Activated CD4-positive, alpha-beta T cell treated with anti-CD3 and anti-CD28 coated beads for 36 hours (primary cell): ENCODE results near the gene PSD2. TPM values are rescaled to one million over a fixed set of nuclear protein-coding genes. Genes with fewer than 3 reads are reported as not detected.

ENCODE experiments used
- ATAC-seq: fragments of 200-7000 bp; cut with Tn5 transposase; one replicate; pipeline ENCODE4 v1.10.0; 2021; ENCODE audit warnings: mild to moderate bottlenecking, moderate library complexity
- CTCF ChIA-PET: fragments of 350-600 bp; sonication (Branson Sonifier 250); formaldehyde crosslinking; loops from one replicate; lab custom pipeline; 2021; ENCODE audit warnings: antibody characterized with exemption; lab: Charles Lee
- POLR2A ChIA-PET: fragments of 350-600 bp; sonication (Branson Sonifier 250); formaldehyde crosslinking; loops from one replicate; lab custom pipeline; 2021; ENCODE audit warnings: antibody characterized with exemption, inconsistent platforms; lab: Charles Lee
- DNase-seq: peaks from one replicate; pipeline ENCODE4 v3.0.0-alpha.2; 2020
- H3K27ac Mint-ChIP-seq: one replicate; pipeline ENCODE4 v1.8.0; 2021; ENCODE audit warnings: mixed read lengths
- H3K27me3 Mint-ChIP-seq: one replicate; pipeline ENCODE4 v1.8.0; 2021; ENCODE audit warnings: mixed read lengths
- H3K36me3 Mint-ChIP-seq: one replicate; pipeline ENCODE4 v1.8.0; 2021; ENCODE audit warnings: low read depth, mixed read lengths
- H3K4me1 Mint-ChIP-seq: one replicate; pipeline ENCODE4 v1.8.0; 2021; ENCODE audit warnings: mixed read lengths
- H3K4me3 Mint-ChIP-seq: one replicate; pipeline ENCODE4 v1.8.0; 2021; ENCODE audit warnings: mild to moderate bottlenecking, moderate library complexity, mixed read lengths
- H3K9me3 Mint-ChIP-seq: one replicate; pipeline ENCODE4 v1.8.0; 2021; ENCODE audit warnings: low read depth, mixed read lengths
- intact Hi-C, 2 experiments: fragments of 100-400 bp; cut with DNase I in 1 of 2; cut with micrococcal nuclease in 1 of 2; formaldehyde crosslinking; loops; one replicate each; pipeline versions ENCODE4 v1.14.2 to v1.15.1; 2022 to 2024; cut with DNase I, micrococcal nuclease
- total RNA-seq, 2 experiments: library from RNA; stranded (reverse); gene quantifications; one replicate each; pipeline ENCODE4 v1.2.3, GENCODE V29; 2021

The PSD2 gene
- total RNA-seq, 2 experiments from 2014 or later: not detected

- no peak overlapping the region for H3K27ac Mint-ChIP-seq
- H3K36me3 Mint-ChIP-seq: no peaks in the 10 kb centered on the region
- intact Hi-C loops: loop anchor here (2.0 to 10.0 kb wide), 3 partner anchors 55 to 203 kb away; partner anchors contain the start of genes CXXC5 (in 1 of the 2) and PSD2 (in 1 of the 2)
- H3K27me3 Mint-ChIP-seq: peaks cover 17% of the 10 kb centered on the region
- CTCF ChIA-PET: interaction anchor here (0.6 to 2.2 kb wide), 9 partner anchors 9 to 388 kb away, joined by 3 to 20 read pairs (median 4); no protein-coding TSS in a partner anchor
- no peaks in the 10 kb centered on the region for H3K9me3 Mint-ChIP-seq
- peaks cover 4% of the 10 kb centered on the region for H3K4me1 Mint-ChIP-seq
- POLR2A ChIA-PET: interaction anchor here (0.6 kb wide), 1 partner anchor 675 kb away, joined by 7 read pairs; no protein-coding TSS in a partner anchor
- DNase-seq: no peak
- ATAC-seq: no peak
- H3K4me3 Mint-ChIP-seq: peak overlapping the region; percentile 2
Observed at GRCh38 chr5:139849942-139850341, 54.3 kb downstream of the PSD2 start.

GRCh38 chr5:139850423-139851016, 54.9 kb downstream of the PSD2 start:
- CTCF ChIA-PET: interaction anchor here (0.6 to 2.2 kb wide), 8 partner anchors 12 to 387 kb away, joined by 3 to 20 read pairs (median 4); no protein-coding TSS in a partner anchor

GRCh38 chr5:139851558-139851957, 56.0 kb downstream of the PSD2 start:
- Mint-ChIP-seq H3K27ac (no peak overlapping the region), H3K27me3 (peaks cover 3% of the 10 kb centered on the region), H3K36me3 (no peaks in the 10 kb centered on the region), H3K4me1 (peaks cover 4% of the 10 kb centered on the region), H3K4me3 (no peak overlapping the region), H3K9me3 (no peaks in the 10 kb centered on the region)
- ChIA-PET POLR2A (interaction anchor here (1.3 kb wide), 1 partner anchor 44 kb away, joined by 3 read pairs; no protein-coding TSS in a partner anchor), CTCF (interaction anchor here (0.6 to 2.3 kb wide), 4 partner anchors 64 to 705 kb away, joined by 3 to 8 read pairs (median 5); no protein-coding TSS in a partner anchor)
- intact Hi-C loops: no loop called here
- ATAC-seq (no peak), DNase-seq (no peak)

More at GRCh38 chr5:139850423-139851016, 54.9 kb downstream of the PSD2 start:
- H3K27ac Mint-ChIP-seq: no peak overlapping the region
- peaks cover 13% of the 10 kb centered on the region for H3K27me3 Mint-ChIP-seq
- H3K4me3 Mint-ChIP-seq: no peak overlapping the region
- no peaks in the 10 kb centered on the region for H3K9me3 Mint-ChIP-seq
- peaks cover 4% of the 10 kb centered on the region for H3K4me1 Mint-ChIP-seq
- intact Hi-C loops: no loop called here
- POLR2A ChIA-PET: no interaction called here
- ATAC-seq: no peak
- no peak for DNase-seq
- H3K36me3 Mint-ChIP-seq: no peaks in the 10 kb centered on the region

- ChIA-PET CTCF (interaction anchor here (0.9 to 2.3 kb wide), 3 partner anchors 10 to 116 kb away, joined by 3 to 8 read pairs (median 7); no protein-coding TSS in a partner anchor), POLR2A (interaction anchor here (1.3 kb wide), 1 partner anchor 43 kb away, joined by 3 read pairs; no protein-coding TSS in a partner anchor)
- H3K4me1 Mint-ChIP-seq: no peaks in the 10 kb centered on the region
- H3K4me3 Mint-ChIP-seq: no peak overlapping the region
- DNase-seq (no peak), ATAC-seq (no peak)
- intact Hi-C loops: no loop called here
- no peak overlapping the region for H3K27ac Mint-ChIP-seq
- H3K27me3 Mint-ChIP-seq: no peaks in the 10 kb centered on the region
- H3K9me3 Mint-ChIP-seq: no peaks in the 10 kb centered on the region
- no peaks in the 10 kb centered on the region for H3K36me3 Mint-ChIP-seq
Observed at GRCh38 chr5:139852696-139853095, 57.1 kb downstream of the PSD2 start.

- H3K36me3 Mint-ChIP-seq: no peaks in the 10 kb centered on the region
- ATAC-seq (no peak), DNase-seq (no peak)
- POLR2A ChIA-PET: no interaction called here
- H3K4me3 Mint-ChIP-seq: no peak overlapping the region
- intact Hi-C loops: no loop called here
- no peaks in the 10 kb centered on the region for H3K27me3 Mint-ChIP-seq
- H3K27ac Mint-ChIP-seq: no peak overlapping the region
- no peaks in the 10 kb centered on the region for H3K9me3 Mint-ChIP-seq
- CTCF ChIA-PET: interaction anchor here (0.6 to 0.9 kb wide), 2 partner anchors 64 to 67 kb away, joined by 3 to 4 read pairs; no protein-coding TSS in a partner anchor
- no peaks in the 10 kb centered on the region for H3K4me1 Mint-ChIP-seq
Observed at GRCh38 chr5:139854029-139854605, 58.5 kb downstream of the PSD2 start.

- H3K36me3 Mint-ChIP-seq: no peaks in the 10 kb centered on the region
Observed at GRCh38 chr5:139854953-139855352, 59.3 kb downstream of the PSD2 start.

GRCh38 chr5:139855451-139855850, 59.8 kb downstream of the PSD2 start:
- DNase-seq (no peak), ATAC-seq (no peak)
- Mint-ChIP-seq H3K36me3 (no peaks in the 10 kb centered on the region), H3K27ac (no peak overlapping the region), H3K27me3 (no peaks in the 10 kb centered on the region), H3K4me3 (no peak overlapping the region), H3K4me1 (no peaks in the 10 kb centered on the region), H3K9me3 (no peaks in the 10 kb centered on the region)
- CTCF ChIA-PET: interaction anchor here (0.6 to 1.7 kb wide), 3 partner anchors 18 to 114 kb away, joined by 3 to 6 read pairs (median 3); no protein-coding TSS in a partner anchor
- intact Hi-C loops: no loop called here
- POLR2A ChIA-PET: no interaction called here

More at GRCh38 chr5:139854953-139855352, 59.3 kb downstream of the PSD2 start:
- Mint-ChIP-seq H3K4me1 (no peaks in the 10 kb centered on the region), H3K4me3 (no peak overlapping the region), H3K27ac (no peak overlapping the region), H3K27me3 (no peaks in the 10 kb centered on the region), H3K9me3 (no peaks in the 10 kb centered on the region)
- POLR2A ChIA-PET: no interaction called here
- CTCF ChIA-PET: interaction anchor here (0.6 to 0.9 kb wide), 3 partner anchors 18 to 68 kb away, joined by 3 to 4 read pairs (median 3); no protein-coding TSS in a partner anchor
- no peak for DNase-seq
- no peak for ATAC-seq
- intact Hi-C loops: no loop called here

- no peaks in the 10 kb centered on the region for H3K9me3 Mint-ChIP-seq
- ATAC-seq: no peak
- intact Hi-C loops: no loop called here
- DNase-seq: no peak
- ChIA-PET CTCF (interaction anchor here (0.8 to 1.7 kb wide), 3 partner anchors 64 to 113 kb away, joined by 3 to 6 read pairs (median 3); no protein-coding TSS in a partner anchor), POLR2A (no interaction called here)
- no peaks in the 10 kb centered on the region for H3K4me1 Mint-ChIP-seq
- H3K27ac Mint-ChIP-seq: no peak overlapping the region
- H3K27me3 Mint-ChIP-seq: no peaks in the 10 kb centered on the region
- H3K4me3 Mint-ChIP-seq: no peak overlapping the region
- H3K36me3 Mint-ChIP-seq: no peaks in the 10 kb centered on the region
Observed at GRCh38 chr5:139855946-139856540, 60.4 kb downstream of the PSD2 start.

GRCh38 chr5:139856714-139857113, 61.1 kb downstream of the PSD2 start:
- no peaks in the 10 kb centered on the region for H3K36me3 Mint-ChIP-seq
- intact Hi-C loops: no loop called here
- DNase-seq: no peak
- no peak overlapping the region for H3K4me3 Mint-ChIP-seq
- ChIA-PET POLR2A (no interaction called here), CTCF (interaction anchor here (0.8 to 1.7 kb wide), 3 partner anchors 65 to 112 kb away, joined by 3 to 6 read pairs (median 3); no protein-coding TSS in a partner anchor)
- H3K9me3 Mint-ChIP-seq: no peaks in the 10 kb centered on the region
- no peaks in the 10 kb centered on the region for H3K27me3 Mint-ChIP-seq
- no peak for ATAC-seq
- no peak overlapping the region for H3K27ac Mint-ChIP-seq
- H3K4me1 Mint-ChIP-seq: no peaks in the 10 kb centered on the region

GRCh38 chr5:139859013-139859412, 63.4 kb downstream of the PSD2 start:
- intact Hi-C loops: no loop called here
- no peak overlapping the region for H3K27ac Mint-ChIP-seq
- H3K9me3 Mint-ChIP-seq: no peaks in the 10 kb centered on the region
- no peaks in the 10 kb centered on the region for H3K36me3 Mint-ChIP-seq
- ChIA-PET CTCF (interaction anchor here (0.7 to 1.4 kb wide), 4 partner anchors 10 to 110 kb away, joined by 3 to 4 read pairs (median 3); no protein-coding TSS in a partner anchor), POLR2A (no interaction called here)
- H3K4me3 Mint-ChIP-seq: no peak overlapping the region
- H3K27me3 Mint-ChIP-seq: no peaks in the 10 kb centered on the region
- ATAC-seq: no peak
- DNase-seq: no peak
- H3K4me1 Mint-ChIP-seq: no peaks in the 10 kb centered on the region
